Measurements from ENCODE around the gene TSPAN2. TPM values are rescaled to one million over a fixed set of nuclear protein-coding genes. Genes with fewer than 3 reads are reported as not detected.

Gene TSPAN2
- total RNA-seq, 2 experiments from 2014 or later = 0.25 to 0.36 TPM

GRCh38 chr1:115071012-115071664, 18.2 kb downstream of the TSPAN2 start:
- H3K79me2 ChIP-seq (ENCODE audit: insufficient read depth, low read depth, low read length) = no peaks in the 10 kb centered on the region
- TF ChIP-seq EZH2phosphoT487 (IDR thresholded peaks at IDR 0.05; ENCODE audit: borderline replicate concordance, low read depth, low read length) = no peak
- TF ChIP-seq, protein P1, sequence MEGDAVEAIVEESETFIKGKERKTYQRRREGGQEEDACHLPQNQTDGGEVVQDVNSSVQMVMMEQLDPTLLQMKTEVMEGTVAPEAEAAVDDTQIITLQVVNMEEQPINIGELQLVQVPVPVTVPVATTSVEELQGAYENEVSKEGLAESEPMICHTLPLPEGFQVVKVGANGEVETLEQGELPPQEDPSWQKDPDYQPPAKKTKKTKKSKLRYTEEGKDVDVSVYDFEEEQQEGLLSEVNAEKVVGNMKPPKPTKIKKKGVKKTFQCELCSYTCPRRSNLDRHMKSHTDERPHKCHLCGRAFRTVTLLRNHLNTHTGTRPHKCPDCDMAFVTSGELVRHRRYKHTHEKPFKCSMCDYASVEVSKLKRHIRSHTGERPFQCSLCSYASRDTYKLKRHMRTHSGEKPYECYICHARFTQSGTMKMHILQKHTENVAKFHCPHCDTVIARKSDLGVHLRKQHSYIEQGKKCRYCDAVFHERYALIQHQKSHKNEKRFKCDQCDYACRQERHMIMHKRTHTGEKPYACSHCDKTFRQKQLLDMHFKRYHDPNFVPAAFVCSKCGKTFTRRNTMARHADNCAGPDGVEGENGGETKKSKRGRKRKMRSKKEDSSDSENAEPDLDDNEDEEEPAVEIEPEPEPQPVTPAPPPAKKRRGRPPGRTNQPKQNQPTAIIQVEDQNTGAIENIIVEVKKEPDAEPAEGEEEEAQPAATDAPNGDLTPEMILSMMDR (conservative IDR thresholded peaks at IDR 0.05; ENCODE audit: low read length) = no peak
- H3K36me3 ChIP-seq (ENCODE audit: insufficient read depth, low read length) = no peaks in the 10 kb centered on the region
- no TSS peak for BruUV-seq (replicated peaks)
- DNase-seq (ENCODE audit: low spot score) = no peak
- intact Hi-C loops (cut with micrococcal nuclease; ENCODE audit: unreplicated experiment) = no loop called here
- no peak overlapping the region for H3K4me2 ChIP-seq (ENCODE audit: low read length)
- H3K4me3 ChIP-seq (ENCODE audit: low read depth, low read length, poor library complexity, severe bottlenecking) = no peak overlapping the region
- H3K27ac ChIP-seq (ENCODE audit: low read depth, low read length, poor library complexity, severe bottlenecking) = no peak overlapping the region
- H3K9me2 ChIP-seq (ENCODE audit: insufficient read depth, low read length) = no peaks in the 10 kb centered on the region
- H3K9me3 ChIP-seq (ENCODE audit: low read length) = no peaks in the 10 kb centered on the region
- no peak overlapping the region for H2AFZ ChIP-seq (ENCODE audit: low read length)
- H4K20me1 ChIP-seq (ENCODE audit: insufficient read depth, low read length) = no peaks in the 10 kb centered on the region
- POLR2A ChIA-PET = interaction anchor here (0.7 to 1.3 kb wide), 2 partner anchors 28 to 258 kb away, joined by 5 read pairs; no protein-coding TSS in a partner anchor
- CTCF ChIA-PET (ENCODE audit: unreplicated experiment) = no interaction called here
- H3K4me1 ChIP-seq (ENCODE audit: insufficient read depth, low read length, poor library complexity, severe bottlenecking) = no peaks in the 10 kb centered on the region

DNA sequence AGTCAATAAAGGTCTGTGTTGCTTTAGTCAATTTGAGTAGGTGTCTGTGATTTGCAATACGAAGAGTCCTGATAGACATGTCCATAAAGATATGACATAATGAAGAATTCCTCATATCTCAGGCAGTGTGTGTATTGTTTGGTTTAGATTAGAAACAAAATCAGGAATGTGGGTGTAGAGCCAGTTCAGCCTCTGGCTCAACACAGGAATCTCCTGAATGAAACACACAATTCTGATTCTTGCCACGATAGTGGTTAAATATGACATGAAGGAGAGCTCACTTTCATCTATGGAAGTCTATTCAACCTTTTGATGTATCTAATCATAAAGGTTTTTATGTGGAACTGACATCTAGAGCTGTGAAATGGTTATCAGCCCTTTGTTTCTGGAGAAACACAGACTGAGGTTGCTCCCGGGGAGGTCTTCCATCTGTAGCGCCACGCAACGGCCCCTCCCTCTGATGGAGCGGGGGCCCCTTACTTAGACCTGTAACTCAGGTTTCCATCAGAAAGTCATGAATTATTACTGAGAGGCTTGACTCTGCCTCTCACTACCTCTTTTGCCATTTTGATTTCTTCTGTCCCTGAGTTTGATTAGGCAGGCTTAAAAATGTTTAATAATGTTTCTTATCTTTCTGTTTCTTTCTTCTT, 19.5 kb downstream of the TSPAN2 start:
- BruUV-seq (replicated peaks) = no TSS peak
- H3K9me3 ChIP-seq (ENCODE audit: low read length) = no peaks in the 10 kb centered on the region
- intact Hi-C loops (cut with micrococcal nuclease; ENCODE audit: unreplicated experiment) = no loop called here
- no peaks in the 10 kb centered on the region for H3K36me3 ChIP-seq (ENCODE audit: insufficient read depth, low read length)
- no peak overlapping the region for H3K27ac ChIP-seq (ENCODE audit: low read depth, low read length, poor library complexity, severe bottlenecking)
- no peaks in the 10 kb centered on the region for H3K79me2 ChIP-seq (ENCODE audit: insufficient read depth, low read depth, low read length)
- H3K4me1 ChIP-seq (ENCODE audit: insufficient read depth, low read length, poor library complexity, severe bottlenecking) = no peaks in the 10 kb centered on the region
- no peaks in the 10 kb centered on the region for H3K9me2 ChIP-seq (ENCODE audit: insufficient read depth, low read length)
- DNase-seq (ENCODE audit: low spot score) = no peak
- POLR2A ChIA-PET = no interaction called here
- CTCF ChIA-PET (ENCODE audit: unreplicated experiment) = no interaction called here
- no peak overlapping the region for H2AFZ ChIP-seq (ENCODE audit: low read length)
- H3K4me3 ChIP-seq (ENCODE audit: low read depth, low read length, poor library complexity, severe bottlenecking) = no peak overlapping the region
- no peak overlapping the region for H3K4me2 ChIP-seq (ENCODE audit: low read length)
- no peaks in the 10 kb centered on the region for H4K20me1 ChIP-seq (ENCODE audit: insufficient read depth, low read length)
- no peak for TF ChIP-seq EZH2phosphoT487 (IDR thresholded peaks at IDR 0.05; ENCODE audit: borderline replicate concordance, low read depth, low read length)
- TF ChIP-seq, protein P1 (conservative IDR thresholded peaks at IDR 0.05; ENCODE audit: low read length) = no peak

All from OCI-LY7 (cell line).